Heart left ventricle (tissue), 16 donors: ENCODE measurements around the gene NFATC2. TPM values are rescaled to one million over a fixed set of nuclear protein-coding genes. Genes with fewer than 3 reads are reported as not detected.

Experiments used
- ATAC-seq, 4 donors: fragments of 200-7000 bp; cut with Tn5 transposase; one replicate each; pipeline ENCODE4 v1.9.1; 2020 to 2022; ENCODE audit warnings: moderate library complexity in 4 of 4, mild to moderate bottlenecking in 3 of 4, moderate number of reproducible peaks in 1 of 4
- DNase-seq, 5 donors: peaks; one replicate each; pipeline ENCODE4 v3.0.0-alpha.2; 2020
- H3K27ac ChIP-seq, 12 donors: fragments of 200-600 bp; sonication (generic) in 4 of 12; one replicate each; pipeline versions ENCODE4 v1.5.0 to v1.8.0; 2016 to 2022; ENCODE audit warnings: mild to moderate bottlenecking in 2 of 12
- H3K27me3 ChIP-seq, 9 donors: fragments of 200-600 bp; sonication (generic) in 2 of 9; one replicate each; pipeline versions ENCODE4 v1.5.1 to v1.8.0; 2016 to 2022; ENCODE audit warnings: mild to moderate bottlenecking in 3 of 9
- H3K36me3 ChIP-seq, 9 donors: fragments of 200-600 bp; sonication (generic) in 2 of 9; one replicate each; pipeline versions ENCODE4 v1.5.0 to v1.8.0; 2018 to 2022; ENCODE audit warnings: mild to moderate bottlenecking in 2 of 9
- H3K4me1 ChIP-seq, 12 donors: fragments of 200-600 bp; sonication (generic) in 4 of 12; one replicate each; pipeline versions ENCODE4 v1.5.0 to v1.8.0; 2016 to 2022; ENCODE audit warnings: mild to moderate bottlenecking in 3 of 12
- H3K4me3 ChIP-seq, 12 donors: fragments of 200-600 bp; sonication (generic) in 4 of 12; one replicate each; pipeline versions ENCODE4 v1.5.0 to v1.8.0; 2017 to 2022; ENCODE audit warnings: mild to moderate bottlenecking in 9 of 12, moderate library complexity in 4 of 12
- H3K9me3 ChIP-seq, 12 donors: fragments of 200-600 bp; sonication (generic) in 4 of 12; one replicate each; pipeline versions ENCODE4 v1.5.0 to v1.8.0; 2016 to 2022; ENCODE audit warnings: mild to moderate bottlenecking in 1 of 12
- CTCF ChIP-seq, 12 donors: fragments of 200-600 bp; sonication (generic) in 4 of 12; IDR thresholded peaks; one replicate each; pipeline versions ENCODE4 v1.5.0 to v1.8.0; 2018 to 2022; ENCODE audit warnings: antibody characterized with exemption in 12 of 12, mild to moderate bottlenecking in 5 of 12
- POLR2A ChIP-seq, 2 donors: fragments of 450-650 bp; IDR thresholded peaks; one replicate each; pipeline ENCODE4 v1.6.1; 2017; ENCODE audit warnings: antibody characterized with exemption in 2 of 2, mild to moderate bottlenecking in 2 of 2, moderate library complexity in 2 of 2
- WGBS, 4 donors: extraction: QIAGEN DNeasy Blood & Tissue Kit in 2 of 4; methylation state at CpG; one replicate each; pipeline versions ENCODE4 v1.1.5 to v1.1.7; 2013 to 2018; 5-methylcytosine and 5-hydroxymethylcytosine counted together
- intact Hi-C, 10 donors: fragments of 100-400 bp; cut with DNase I; formaldehyde crosslinking; loops; one replicate each; pipeline versions ENCODE4 v1.11.1 to v1.14.2; 2022
- polyA plus RNA-seq, 2 donors: library from polyadenylated mRNA; stranded (reverse); fragments of 200-250 nt; gene quantifications; one replicate each; pipeline ENCODE4 v1.2.3, GENCODE V29; 2013
- total RNA-seq, 9 donors: library from RNA; depleted of rRNA in 2 of 9; stranded (reverse); fragments of >200 nt in 2 of 9; fragmentation: NEBNext Ultra II Directional in 3 of 9; extraction: Animal tissue kit (Norgen Biotek cat#: 25700) in 3 of 9; gene quantifications; one replicate each; pipeline versions ENCODE4 v1.1.0 to v1.2.4, GENCODE V29; 2016 to 2023
- donor health status: ischemic (EF 13 %, LVEDD 7.1; RV severe dilation, severe dysfunction).
- donor health status: healthy with polysubstance abuse.
- donor health status: DM: no; HTN: yes; CAD: no.
- donor health status: DM: no; HTN: no; CAD: no.
- donor health status: ischemic (EF 25% LVEDD 6.9; RV normal size, moderate dysfunction).
- donor health status: ischemic (EF 25% LVEDD 5.7; RV mildly dilated, moderate dysfunction).
- donor health status: healthy.
- donor health status: DM: yes; HTN: yes; CAD: no.
- donor health status: ischemic (EF 35%, LVEDD 5.7; RV mildly dilated, moderate dysfunction).
- donor health status: nonischemic (EF 11% LVEDD 7.7; RV severe dilation, severe dysfunction).
- donor health status: DM: yes; HTN: yes; CAD: no.
- donor health status: PGD.
- donor health status: ischemic (EF 29% LVEDD 5.4; RV normal size, mild dysfunction).
- donor health status: nonischemic (EF 23%, LVEDD 6.1; RV moderate dilation, normal function).

The NFATC2 gene
- total and polyA plus RNA-seq, 11 donors = 0.76 to 7.6 (median 3.2) TPM

GRCh38 chr20:51458751-51459439 lies 83.6 kb downstream of the NFATC2 start:
- Histone ChIP-seq H3K36me3 (peaks cover 0 to 10% (median 0%) of the 10 kb centered on the region in 9 donors), H3K4me1 (peaks cover 2 to 32% (median 22%) of the 10 kb centered on the region in 12 donors), H3K27me3 (no peaks in the 10 kb centered on the region), H3K27ac (no peak overlapping the region), H3K9me3 (no peaks in the 10 kb centered on the region), H3K4me3 (no peak overlapping the region)
- TF ChIP-seq POLR2A (IDR thresholded peaks at IDR 0.05) = no peak
- no peak for TF ChIP-seq CTCF (IDR thresholded peaks at IDR 0.05)
- intact Hi-C loops = loop anchor here in 7 of 10 donors (5.0 to 10.0 kb wide), 6 partner anchors 67 to 106 kb away; partner anchors contain the start of gene NFATC2 (in 3 of the 7)
- no peak for DNase-seq
- ATAC-seq = no peak
- WGBS, 4 donors = 94 to 99% (median 98%) methylated on average over 13 of the region's 13 CpGs

GRCh38 chr20:51457533-51457932 lies 85.0 kb downstream of the NFATC2 start:
- Histone ChIP-seq H3K9me3 (no peaks in the 10 kb centered on the region), H3K4me1 (peaks cover 2 to 19% (median 14%) of the 10 kb centered on the region in 12 donors), H3K4me3 (no peak overlapping the region), H3K27ac (peak overlapping the region in 2 of 12 donors; percentile 22 to 82), H3K36me3 (peaks cover 0 to 23% (median 5%) of the 10 kb centered on the region in 9 donors), H3K27me3 (no peaks in the 10 kb centered on the region)
- WGBS, 4 donors = 79 to 88% (median 82%) methylated on average over 3 of the region's 3 CpGs
- ATAC-seq (no peak), DNase-seq (peak in 1 of 5 donors; percentile 42)
- TF ChIP-seq CTCF (IDR thresholded peaks at IDR 0.05) = no peak
- TF ChIP-seq POLR2A (IDR thresholded peaks at IDR 0.05) = no peak
- intact Hi-C loops = loop anchor here in 7 of 10 donors (5.0 to 10.0 kb wide), 6 partner anchors 65 to 107 kb away; partner anchors contain the start of gene NFATC2 (in 3 of the 7)

GRCh38 chr20:51456511-51457509 lies 85.7 kb downstream of the NFATC2 start:
- H3K4me1 ChIP-seq = peaks cover 2 to 18% (median 14%) of the 10 kb centered on the region in 12 donors
- DNase-seq = peak; percentile 94 to 97 (median 96)
- TF ChIP-seq POLR2A (IDR thresholded peaks at IDR 0.05) (no peak), CTCF (IDR thresholded peaks at IDR 0.05) (peak in 1 of 12 donors; percentile 15)
- 35 to 47% (median 44%) methylated on average over 14 to 24 of the region's 24 CpGs for WGBS, 4 donors
- no peaks in the 10 kb centered on the region for H3K9me3 ChIP-seq
- peaks cover 0 to 29% (median 5%) of the 10 kb centered on the region in 9 donors for H3K36me3 ChIP-seq
- peak; percentile 97 to 99 (median 98) for ATAC-seq
- H3K4me3 ChIP-seq = peak overlapping the region in 4 of 12 donors; percentile 3 to 19 (median 10)
- intact Hi-C loops = loop anchor here in 7 of 10 donors (5.0 to 10.0 kb wide), 6 partner anchors 65 to 108 kb away; partner anchors contain the start of gene NFATC2 (in 3 of the 7)
- no peaks in the 10 kb centered on the region for H3K27me3 ChIP-seq
- peak overlapping the region in 11 of 12 donors; percentile 12 to 82 (median 61) for H3K27ac ChIP-seq
